HG03103 (cell line): ENCODE measurements around the gene SLX4IP.

Experiments
- ATAC-seq: cut with Tn5 transposase; IDR thresholded peaks from one replicate; pipeline ENCODE4 v1.9.1; 2021; ENCODE audit warnings: low read depth; ENCODE audit not compliant: unreplicated experiment

SLX4IP gene

GRCh38 chr20:10618611-10619245 is 183.6 kb downstream of the SLX4IP start:
- ATAC-seq, result no peak

DNA sequence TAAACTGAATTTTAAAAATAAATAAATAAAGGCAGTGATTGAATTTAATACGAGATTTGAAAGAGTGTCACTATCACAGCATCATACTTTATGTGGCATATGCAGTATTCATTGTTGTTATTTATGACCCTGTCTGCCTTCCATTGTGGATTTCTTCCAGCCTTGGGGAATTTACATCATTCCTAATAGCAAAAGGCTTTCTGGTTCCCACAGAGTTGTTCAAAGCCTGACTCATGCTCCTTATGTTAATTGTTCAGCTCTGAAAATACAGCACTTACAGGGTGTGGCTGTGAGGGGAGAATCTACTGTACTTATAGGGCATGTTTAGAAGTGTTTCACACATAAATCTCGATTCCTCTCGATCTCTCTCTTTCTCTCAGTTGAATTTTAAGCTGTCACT is 184.3 kb downstream of the SLX4IP start:
- ATAC-seq, result no peak

DNA sequence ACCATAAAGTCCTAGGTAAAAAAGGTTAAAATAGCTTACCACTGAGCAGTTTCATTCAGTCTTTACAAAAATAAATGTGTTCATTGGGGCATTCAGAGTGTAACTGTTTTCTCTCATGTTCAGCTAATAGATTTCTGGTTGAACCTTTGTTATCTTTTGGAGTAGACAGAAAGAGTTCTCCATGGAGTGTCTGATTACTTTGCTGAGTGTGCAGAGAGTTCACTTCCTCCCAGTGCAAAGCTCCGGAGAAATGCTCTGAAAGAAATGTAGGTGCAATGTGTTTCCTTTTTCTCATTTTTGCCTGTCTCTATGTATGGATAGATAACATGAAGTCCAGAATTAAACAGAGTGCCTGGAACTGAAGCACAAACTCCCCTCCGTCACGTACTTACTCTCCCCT is 186.0 kb downstream of the SLX4IP start:
- ATAC-seq, result no peak

DNA sequence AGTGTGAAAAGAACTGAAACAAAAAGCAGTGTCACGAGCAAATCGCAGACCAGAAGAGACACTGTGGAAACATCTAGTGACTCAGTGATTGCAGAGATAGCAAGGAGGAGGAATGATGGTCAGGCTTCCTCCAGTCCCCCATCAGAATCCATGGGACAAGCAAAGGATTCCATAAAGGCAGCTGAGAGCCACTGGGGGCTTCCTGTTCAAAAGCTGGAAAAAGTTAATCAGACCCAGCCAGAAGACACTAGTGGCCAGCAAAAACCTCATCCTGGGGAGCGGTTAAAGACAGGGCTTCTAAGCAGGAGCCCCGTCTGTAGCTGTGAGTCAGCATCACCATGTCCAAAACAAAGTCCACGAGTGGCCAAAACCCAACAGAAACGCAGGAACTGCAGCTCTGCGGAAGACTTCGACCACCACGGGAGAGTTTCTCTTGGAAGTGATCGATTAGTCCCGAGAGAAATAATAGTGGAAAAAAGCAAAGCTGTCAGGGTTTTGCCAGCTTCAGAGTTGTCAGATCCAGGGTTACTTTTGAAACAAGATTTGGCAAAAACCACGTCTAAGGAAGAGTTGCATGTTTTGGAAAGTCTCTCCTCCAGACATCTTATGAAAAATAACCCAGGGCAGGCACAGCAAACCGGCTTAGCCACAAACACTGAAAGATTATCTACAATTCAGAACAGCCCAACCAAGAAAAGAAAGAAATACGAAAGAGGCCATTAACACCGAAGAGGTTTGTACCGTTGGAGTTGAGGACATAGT is 187.7 kb downstream of the SLX4IP start:
- ATAC-seq, result no peak

- ATAC-seq, result no peak
Observed at GRCh38 chr20:10625641-10626040, 190.5 kb downstream of the SLX4IP start.

DNA sequence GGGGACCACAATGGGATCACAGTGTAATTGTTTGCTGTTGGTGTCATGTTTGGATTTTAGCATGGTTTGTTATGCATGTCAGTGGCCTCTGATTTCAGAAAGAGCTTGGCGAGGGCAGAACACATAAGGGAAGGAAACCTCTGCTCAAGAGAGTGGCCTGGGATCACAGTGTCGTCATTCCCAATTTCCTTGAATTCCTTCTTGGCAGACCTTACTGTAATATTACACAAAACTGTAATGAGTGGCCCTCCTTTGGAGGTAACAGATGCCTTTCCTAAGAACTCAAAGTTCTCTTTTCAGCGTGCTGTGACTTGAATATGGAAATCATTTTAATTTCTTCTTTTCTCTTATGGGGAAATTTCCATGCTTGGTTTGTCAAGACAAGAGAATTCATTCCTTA is 191.8 kb downstream of the SLX4IP start:
- no peak for ATAC-seq

GRCh38 chr20:10629946-10630650 is 195.0 kb downstream of the SLX4IP start:
- no peak for ATAC-seq

GRCh38 chr20:10631126-10631525 is 196.0 kb downstream of the SLX4IP start:
- ATAC-seq, result no peak

DNA sequence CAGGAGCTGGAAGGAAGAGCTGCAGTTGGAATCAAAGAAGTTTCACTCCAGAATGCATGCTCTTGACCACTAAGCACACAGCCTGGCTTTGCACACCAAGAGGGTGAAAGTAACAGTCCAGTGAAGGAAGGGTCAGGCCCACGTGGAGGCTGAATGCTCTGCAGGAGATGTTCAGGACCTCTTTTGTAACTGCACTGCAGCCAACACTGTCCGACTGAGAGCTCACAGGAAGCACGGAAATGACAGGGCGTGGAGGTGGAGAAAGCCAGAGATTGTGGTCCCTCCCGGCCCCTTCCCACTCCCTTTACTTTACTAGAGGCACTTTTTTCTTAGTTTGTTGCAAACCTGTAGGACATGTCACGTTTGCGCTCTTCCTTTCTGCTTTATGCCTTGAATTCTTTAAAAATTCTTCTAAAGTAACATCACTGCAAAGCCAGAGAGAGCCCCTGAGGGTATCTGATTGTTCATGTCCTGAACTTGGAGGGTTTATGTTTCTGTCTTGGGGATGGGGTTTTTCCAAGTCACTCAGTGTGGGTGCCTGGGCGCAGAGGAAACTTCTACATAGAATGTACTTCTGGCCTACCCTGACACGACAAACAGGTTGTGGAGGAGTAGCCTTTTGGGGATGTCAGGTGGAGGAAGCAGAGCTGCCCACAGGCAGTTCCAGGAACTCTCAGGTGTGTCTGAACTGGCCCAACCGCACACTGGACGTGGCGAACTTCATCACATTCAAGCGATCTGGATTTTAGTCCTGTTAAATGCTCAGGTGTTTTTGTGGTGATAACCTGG is 197.8 kb downstream of the SLX4IP start:
- no peak for ATAC-seq

GRCh38 chr20:10633718-10634117 is 198.6 kb downstream of the SLX4IP start:
- no peak for ATAC-seq

GRCh38 chr20:10634211-10634610 is 199.1 kb downstream of the SLX4IP start:
- no peak for ATAC-seq

DNA sequence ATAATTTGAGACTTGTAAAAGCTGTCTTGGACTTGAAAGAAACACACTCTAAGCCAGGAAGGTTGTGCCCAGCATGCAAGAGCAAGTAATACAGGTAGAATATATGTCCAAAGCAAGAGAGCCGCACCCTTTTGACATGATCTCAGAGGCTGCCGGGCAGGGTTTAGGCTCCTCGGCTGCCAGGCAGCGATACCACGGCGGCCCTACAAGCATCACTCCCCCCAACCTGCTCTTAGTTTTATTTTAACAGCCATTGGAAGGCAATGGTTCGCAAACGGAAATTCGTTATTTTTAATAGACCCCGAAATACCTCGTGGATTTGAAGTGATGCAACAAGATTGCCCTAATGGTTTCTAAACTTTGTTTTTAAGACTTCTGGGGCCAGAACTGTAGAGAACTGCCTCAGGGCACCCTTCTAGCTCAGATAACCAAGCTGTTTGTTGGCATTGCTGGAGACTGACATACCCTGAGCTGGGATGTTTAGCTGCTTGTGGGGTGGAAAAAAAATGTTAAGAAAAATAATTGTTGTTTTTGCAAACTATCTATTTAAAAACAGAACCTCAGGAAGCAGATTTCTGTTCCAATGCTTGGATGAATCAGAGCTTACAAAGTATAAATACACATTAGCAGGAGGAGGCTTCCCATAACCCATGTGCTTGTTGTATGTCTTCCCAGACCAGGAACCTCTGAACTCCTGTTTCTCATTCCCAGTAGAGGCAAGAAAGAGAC is 199.7 kb downstream of the SLX4IP start:
- no peak for ATAC-seq

DNA sequence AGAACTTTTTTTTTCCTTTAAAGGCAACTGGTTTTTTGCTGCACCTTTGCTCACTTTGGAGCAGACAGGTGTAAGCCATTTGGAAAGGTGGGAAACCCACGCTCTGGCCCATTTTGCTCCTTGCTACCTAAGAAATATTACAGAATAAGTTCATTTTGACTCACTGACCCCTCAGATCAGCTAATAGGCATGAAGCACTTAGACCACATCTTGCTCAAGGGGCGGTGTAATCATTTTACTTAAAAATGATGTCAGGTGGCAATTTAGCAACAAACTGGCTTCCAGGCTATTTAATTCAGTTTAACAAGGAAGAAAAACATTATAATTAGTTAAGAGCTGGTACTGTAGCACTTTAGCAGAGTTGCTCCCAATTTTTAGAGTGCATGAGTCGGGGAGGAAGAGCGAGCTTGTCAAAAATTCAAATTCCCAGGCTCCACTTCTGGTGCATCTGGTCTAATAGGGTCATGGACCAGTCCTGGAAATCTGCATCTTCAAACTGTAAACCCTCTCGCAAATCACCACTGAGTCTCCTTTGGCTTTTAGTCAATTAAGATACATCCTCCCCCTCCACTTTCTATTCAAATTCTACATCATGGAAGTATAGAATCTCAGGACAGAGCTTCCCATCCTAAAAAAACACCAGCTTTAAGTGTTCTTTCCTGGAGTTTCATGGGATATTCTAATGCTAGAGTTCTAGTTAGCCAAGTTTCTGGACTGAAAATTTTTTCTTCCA is 200.5 kb downstream of the SLX4IP start:
- no peak for ATAC-seq

- ATAC-seq, result no peak
Observed at GRCh38 chr20:10636326-10636818, 201.3 kb downstream of the SLX4IP start.

DNA sequence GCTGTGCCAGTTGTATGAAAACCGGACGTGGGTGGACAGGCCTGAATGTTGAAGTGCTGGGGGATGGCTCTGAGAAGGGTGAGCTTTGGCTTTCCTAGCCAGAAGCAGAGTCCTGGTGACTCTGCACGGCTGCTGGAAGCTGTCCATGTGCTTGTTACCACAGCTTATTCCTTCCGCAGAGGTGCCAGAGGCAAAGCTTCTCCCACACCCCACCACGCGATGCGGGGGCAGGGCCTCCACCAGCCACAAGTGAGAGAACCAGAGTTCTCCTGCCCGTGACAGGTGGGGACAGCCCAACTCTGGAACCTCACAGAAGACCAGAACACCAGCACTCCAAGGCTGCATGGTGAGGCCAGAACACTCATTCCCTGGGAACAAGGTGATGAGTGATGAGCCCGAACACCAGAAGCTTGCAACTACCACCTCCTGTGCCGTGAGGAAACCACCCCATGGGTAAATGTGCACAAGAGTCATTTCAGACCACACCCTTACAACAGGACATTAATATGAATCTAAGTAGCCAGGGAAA is 202.0 kb downstream of the SLX4IP start:
- ATAC-seq, result no peak

- no peak for ATAC-seq
Observed at GRCh38 chr20:10637563-10637962, 202.5 kb downstream of the SLX4IP start.

DNA sequence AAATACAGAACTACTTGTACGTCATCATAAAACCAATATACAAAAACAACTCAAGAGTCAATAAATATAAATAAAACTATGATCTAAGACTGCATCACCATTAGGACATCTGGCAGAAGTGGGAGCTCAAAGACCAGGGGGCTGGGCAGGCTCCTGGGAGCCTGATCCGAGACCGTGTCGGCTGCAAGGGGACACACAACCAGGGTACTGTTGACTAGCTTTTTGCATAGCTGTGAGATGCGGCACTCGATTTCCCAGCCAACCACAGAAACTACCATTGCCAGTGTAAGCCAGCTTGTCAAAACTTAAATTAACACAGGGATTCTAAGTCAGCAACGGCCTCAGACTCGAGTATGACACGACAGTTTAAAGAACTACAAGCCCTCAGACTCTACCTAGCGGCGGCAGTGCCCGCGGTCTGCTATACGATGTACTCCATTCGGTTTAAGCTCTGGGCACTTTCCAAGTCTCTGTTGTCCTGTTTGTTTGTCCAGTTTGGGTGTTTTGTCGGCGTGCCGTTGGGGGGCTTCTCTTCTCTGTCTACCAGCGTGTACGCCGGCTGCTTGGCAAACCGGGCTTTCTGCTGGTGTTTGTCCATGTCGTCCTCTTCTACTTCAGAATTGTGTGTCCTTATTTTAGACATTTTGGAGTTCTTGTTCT is 204.1 kb downstream of the SLX4IP start:
- ATAC-seq, result no peak

DNA sequence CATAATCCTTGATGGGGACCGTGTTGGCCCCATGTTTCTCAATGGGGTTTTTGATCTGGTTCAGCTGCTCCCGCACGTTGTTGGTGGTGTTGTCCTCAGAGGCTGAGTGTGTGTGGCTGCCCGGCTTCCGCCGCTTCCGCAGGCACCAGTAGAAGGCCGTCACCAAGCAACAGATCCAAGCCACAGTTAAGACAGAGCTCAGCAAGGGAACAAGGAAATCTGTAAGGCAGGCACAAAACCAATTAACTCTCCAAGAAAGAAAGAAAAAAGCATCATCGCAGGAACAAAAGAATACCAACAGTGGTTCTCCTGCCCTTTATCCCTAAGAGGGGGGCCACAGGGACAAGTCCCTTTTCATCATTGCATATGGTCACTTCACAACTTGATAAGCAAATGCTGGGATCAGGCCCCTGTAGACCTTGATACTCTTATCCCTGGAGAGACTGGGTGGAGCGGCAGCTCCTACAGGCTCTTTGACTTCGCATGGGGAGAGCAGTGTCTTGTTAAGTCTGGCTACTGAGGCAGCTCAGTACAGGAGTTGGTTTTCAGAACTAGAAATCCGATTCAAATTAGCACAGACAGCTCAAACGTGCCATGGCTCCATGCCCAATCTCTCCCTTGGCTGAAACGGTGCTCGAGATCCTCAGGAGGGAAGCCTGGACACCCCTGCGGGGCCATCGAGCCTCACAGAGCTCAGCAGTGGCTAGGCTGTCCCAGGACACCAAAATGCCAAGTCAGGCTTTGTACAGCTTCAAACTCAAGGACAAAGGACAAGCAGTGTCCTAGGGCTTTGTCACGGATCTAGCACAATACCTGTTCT is 204.8 kb downstream of the SLX4IP start:
- ATAC-seq, result no peak
